Transverse colon (tissue), 4 donors: ENCODE results near the gene TCF3.

Experiments
- EP300 ChIP-seq: sonication (generic); formaldehyde crosslinking; IDR thresholded peaks from one replicate; pipeline ENCODE4 v1.6.1; 2017; ENCODE audit warnings: antibody characterized with exemption, low read depth
- POLR2A ChIP-seq: fragments of 450-650 bp; IDR thresholded peaks from one replicate; pipeline ENCODE4 v1.6.1; 2016; ENCODE audit warnings: antibody characterized with exemption, mild to moderate bottlenecking, moderate library complexity
- POLR2AphosphoS5 ChIP-seq, 3 donors: sonication (generic); formaldehyde crosslinking; IDR thresholded peaks; one replicate each; pipeline ENCODE4 v1.6.1; 2016; ENCODE audit warnings: antibody characterized with exemption in 3 of 3
- TF ChIP-seq, protein P1 (sequence below), 5 experiments: fragments of 200-600 bp in 3 of 5; fragments of 450-650 bp in 2 of 5; sonication (generic) in 3 of 5; IDR thresholded peaks; 1 replicate in 2 of 5; 2 replicates in 3 of 5; pipeline ENCODE4 v1.5.1; 2016 to 2017; ENCODE audit warnings: antibody characterized with exemption in 5 of 5, inconsistent platforms in 3 of 5, mild to moderate bottlenecking in 2 of 5, moderate library complexity in 1 of 5

DNA sequence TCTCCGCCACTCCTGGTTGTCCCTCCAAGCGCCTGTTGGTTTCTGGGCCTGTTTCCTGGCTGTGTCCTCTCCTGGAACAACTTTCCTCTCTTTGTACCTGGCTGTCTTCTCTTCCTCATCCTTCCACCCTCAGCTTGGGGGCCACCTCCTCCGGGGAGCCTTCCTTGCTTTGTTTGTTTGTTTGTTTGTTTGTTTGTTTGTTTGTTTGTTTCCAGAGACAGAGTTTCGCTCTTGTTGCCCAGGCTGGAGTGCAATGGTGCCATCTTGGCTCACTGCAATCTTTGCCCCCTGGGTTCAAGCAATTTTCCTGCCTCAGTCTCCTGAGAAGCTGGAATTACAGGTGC is 6.6 kb upstream of the TCF3 start:
- TF ChIP-seq POLR2AphosphoS5 (IDR thresholded peaks at IDR 0.05) (no peak), POLR2A (no peak), EP300 (no peak)
- TF ChIP-seq, protein P1, sequence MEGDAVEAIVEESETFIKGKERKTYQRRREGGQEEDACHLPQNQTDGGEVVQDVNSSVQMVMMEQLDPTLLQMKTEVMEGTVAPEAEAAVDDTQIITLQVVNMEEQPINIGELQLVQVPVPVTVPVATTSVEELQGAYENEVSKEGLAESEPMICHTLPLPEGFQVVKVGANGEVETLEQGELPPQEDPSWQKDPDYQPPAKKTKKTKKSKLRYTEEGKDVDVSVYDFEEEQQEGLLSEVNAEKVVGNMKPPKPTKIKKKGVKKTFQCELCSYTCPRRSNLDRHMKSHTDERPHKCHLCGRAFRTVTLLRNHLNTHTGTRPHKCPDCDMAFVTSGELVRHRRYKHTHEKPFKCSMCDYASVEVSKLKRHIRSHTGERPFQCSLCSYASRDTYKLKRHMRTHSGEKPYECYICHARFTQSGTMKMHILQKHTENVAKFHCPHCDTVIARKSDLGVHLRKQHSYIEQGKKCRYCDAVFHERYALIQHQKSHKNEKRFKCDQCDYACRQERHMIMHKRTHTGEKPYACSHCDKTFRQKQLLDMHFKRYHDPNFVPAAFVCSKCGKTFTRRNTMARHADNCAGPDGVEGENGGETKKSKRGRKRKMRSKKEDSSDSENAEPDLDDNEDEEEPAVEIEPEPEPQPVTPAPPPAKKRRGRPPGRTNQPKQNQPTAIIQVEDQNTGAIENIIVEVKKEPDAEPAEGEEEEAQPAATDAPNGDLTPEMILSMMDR (IDR thresholded peaks at IDR 0.05): no peak
